Right atrium auricular region (tissue), 2 donors: ENCODE data around the gene UBE2N. TPM values are rescaled to one million over a fixed set of nuclear protein-coding genes. Genes with fewer than 3 reads are reported as not detected.

Source experiments
- DNase-seq: peaks from one replicate; pipeline ENCODE4 v3.0.0-alpha.2; 2019; ENCODE audit warnings: low spot score
- H3K27ac ChIP-seq, 2 donors: fragments of 200-600 bp; sonication (generic); 1 replicate in 1 of 2; 2 replicates in 1 of 2; pipeline ENCODE4 v1.5.1; 2016 to 2019
- H3K27me3 ChIP-seq, 2 donors: fragments of 200-600 bp; sonication (generic); one replicate each; pipeline versions ENCODE4 v1.5.1 to v1.6.0; 2017 to 2019
- H3K36me3 ChIP-seq: fragments of 200-600 bp; sonication (generic); one replicate; pipeline ENCODE4 v1.5.1; 2016
- H3K4me1 ChIP-seq, 2 donors: fragments of 200-600 bp; sonication (generic); one replicate each; pipeline versions ENCODE4 v1.5.1 to v1.6.0; 2017 to 2019
- H3K4me3 ChIP-seq, 2 donors: fragments of 200-600 bp; sonication (generic); 1 replicate in 1 of 2; 2 replicates in 1 of 2; pipeline ENCODE4 v1.5.1; 2017 to 2019; ENCODE audit warnings: mild to moderate bottlenecking in 1 of 2, moderate library complexity in 1 of 2
- H3K9me3 ChIP-seq, 2 donors: fragments of 200-600 bp; sonication (generic); one replicate each; pipeline ENCODE4 v1.5.1; 2019
- total RNA-seq, 2 donors: library from RNA; depleted of rRNA; stranded (reverse); fragments of >200 nt; gene quantifications; one replicate each; pipeline ENCODE4 v1.1.0, GENCODE V29; 2016
- TF ChIP-seq, protein P1 (sequence below), 2 donors: fragments of 200-600 bp; sonication (generic); IDR thresholded peaks; one replicate each; pipeline ENCODE4 v1.5.1; 2019; ENCODE audit warnings: antibody characterized with exemption in 2 of 2

UBE2N gene
- total RNA-seq, 2 donors from 2014 or later = 30.2 to 41.5 TPM

DNA sequence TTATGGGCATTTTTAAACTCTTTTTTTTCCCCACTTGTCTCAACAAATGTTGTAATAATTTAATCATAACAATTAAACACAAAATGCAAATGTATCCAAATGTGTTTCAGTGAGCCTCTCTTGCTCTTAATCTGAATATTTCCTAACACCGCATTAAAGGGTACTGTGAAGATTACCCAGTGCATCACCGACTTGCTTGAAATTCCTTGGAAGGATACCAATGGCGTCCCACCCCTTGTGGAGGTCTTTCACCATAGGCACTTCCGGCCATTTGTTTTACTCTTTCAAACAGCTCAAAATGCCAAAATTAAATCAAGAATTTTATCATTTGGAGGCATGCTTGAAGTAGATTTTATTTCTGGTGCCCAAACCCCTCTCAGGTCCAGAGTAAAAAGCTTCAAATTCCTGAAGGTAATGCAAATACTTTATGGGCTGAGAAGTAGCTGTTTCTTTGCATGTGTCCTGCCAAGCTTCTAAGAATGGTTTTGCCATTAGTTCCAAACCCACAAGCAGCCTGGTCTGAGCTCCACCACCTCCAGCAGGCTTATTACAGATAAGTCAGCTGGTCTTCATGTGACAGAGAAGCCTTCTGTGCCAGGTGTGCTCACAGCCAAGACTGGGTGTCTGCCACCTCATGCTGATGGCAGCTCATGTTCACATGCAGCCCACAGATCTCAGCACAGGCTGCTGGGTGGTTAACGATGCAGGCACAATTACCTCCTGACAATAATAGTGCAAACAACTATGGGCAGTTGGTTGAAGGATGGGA is 80.4 kb downstream of the UBE2N start:
- TF ChIP-seq, protein P1, sequence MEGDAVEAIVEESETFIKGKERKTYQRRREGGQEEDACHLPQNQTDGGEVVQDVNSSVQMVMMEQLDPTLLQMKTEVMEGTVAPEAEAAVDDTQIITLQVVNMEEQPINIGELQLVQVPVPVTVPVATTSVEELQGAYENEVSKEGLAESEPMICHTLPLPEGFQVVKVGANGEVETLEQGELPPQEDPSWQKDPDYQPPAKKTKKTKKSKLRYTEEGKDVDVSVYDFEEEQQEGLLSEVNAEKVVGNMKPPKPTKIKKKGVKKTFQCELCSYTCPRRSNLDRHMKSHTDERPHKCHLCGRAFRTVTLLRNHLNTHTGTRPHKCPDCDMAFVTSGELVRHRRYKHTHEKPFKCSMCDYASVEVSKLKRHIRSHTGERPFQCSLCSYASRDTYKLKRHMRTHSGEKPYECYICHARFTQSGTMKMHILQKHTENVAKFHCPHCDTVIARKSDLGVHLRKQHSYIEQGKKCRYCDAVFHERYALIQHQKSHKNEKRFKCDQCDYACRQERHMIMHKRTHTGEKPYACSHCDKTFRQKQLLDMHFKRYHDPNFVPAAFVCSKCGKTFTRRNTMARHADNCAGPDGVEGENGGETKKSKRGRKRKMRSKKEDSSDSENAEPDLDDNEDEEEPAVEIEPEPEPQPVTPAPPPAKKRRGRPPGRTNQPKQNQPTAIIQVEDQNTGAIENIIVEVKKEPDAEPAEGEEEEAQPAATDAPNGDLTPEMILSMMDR (IDR thresholded peaks at IDR 0.05) = no peak
- no peaks in the 10 kb centered on the region for H3K9me3 ChIP-seq
- H3K27ac ChIP-seq = peak overlapping the region; percentile 67 to 81
- no peak overlapping the region for H3K4me3 ChIP-seq
- DNase-seq = peak; percentile 69
- peaks cover 0 to 22% of the 10 kb centered on the region in 2 donors for H3K4me1 ChIP-seq
- H3K36me3 ChIP-seq = no peaks in the 10 kb centered on the region
- no peaks in the 10 kb centered on the region for H3K27me3 ChIP-seq

DNA sequence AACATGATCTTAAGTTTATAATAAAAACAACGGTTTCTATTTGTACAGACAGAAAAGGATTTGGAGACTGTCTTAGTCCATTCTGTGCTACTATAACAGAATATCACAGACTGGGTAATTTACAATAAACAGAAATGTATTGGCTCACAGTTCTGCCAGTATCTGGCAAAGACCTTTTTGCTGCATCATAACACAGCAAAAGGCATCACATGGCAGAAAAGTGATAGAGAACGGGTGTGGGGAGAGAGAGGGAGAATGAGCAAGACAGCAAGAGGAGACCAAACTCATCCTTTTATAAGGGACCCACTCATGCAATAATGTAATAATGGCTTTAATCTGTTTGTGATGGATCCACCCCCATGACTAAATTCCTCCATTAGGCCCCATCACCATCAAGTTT is 81.1 kb downstream of the UBE2N start:
- no peak for DNase-seq
- Histone ChIP-seq H3K36me3 (no peaks in the 10 kb centered on the region), H3K27ac (peak overlapping the region; percentile 67 to 81), H3K27me3 (no peaks in the 10 kb centered on the region), H3K9me3 (no peaks in the 10 kb centered on the region), H3K4me3 (no peak overlapping the region), H3K4me1 (peaks cover 0 to 22% of the 10 kb centered on the region in 2 donors)
- TF ChIP-seq, protein P1 (IDR thresholded peaks at IDR 0.05) = no peak

DNA sequence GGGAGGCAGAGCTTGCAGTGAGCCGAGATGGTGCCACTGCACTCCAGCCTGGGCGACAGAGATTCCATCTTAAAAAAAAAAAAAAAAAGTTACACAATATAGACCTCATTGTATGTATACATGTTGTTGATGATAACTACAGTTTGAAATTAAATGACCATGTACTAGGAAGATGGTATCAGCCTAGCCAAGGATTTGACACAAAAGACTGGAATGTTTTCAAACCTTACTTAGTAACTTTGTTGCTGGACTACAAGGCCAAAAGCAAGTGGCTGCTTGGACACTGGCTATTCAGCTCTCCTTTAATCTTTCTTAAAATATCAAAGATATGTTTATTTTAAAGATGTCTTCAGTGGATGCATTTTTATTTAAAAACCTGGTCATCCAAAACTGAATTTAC is 82.9 kb downstream of the UBE2N start:
- peak overlapping the region; percentile 15 to 81 for H3K27ac ChIP-seq
- TF ChIP-seq, protein P1 (IDR thresholded peaks at IDR 0.05) = no peak
- peaks cover 0 to 22% of the 10 kb centered on the region in 2 donors for H3K4me1 ChIP-seq

DNA sequence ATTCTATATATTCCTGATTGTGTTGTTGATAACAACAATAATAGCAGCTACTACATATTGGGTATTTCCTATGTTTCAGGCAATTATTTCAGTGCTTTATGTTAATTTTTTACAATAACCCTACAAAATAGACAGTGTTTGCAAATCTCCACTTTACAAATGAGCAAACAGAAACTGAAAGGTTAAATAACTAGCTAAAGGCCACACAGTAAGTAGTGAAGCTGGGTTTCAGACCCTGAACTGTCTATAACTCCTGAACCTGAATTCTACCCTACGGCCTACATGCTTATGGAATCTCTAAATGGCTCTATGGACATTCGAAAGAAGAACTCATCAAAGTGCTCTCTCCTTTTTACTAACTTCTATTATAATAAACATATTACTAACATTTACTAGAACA is 83.7 kb downstream of the UBE2N start:
- Histone ChIP-seq H3K36me3 (no peaks in the 10 kb centered on the region), H3K4me1 (peaks cover 0 to 22% of the 10 kb centered on the region in 2 donors), H3K9me3 (no peaks in the 10 kb centered on the region), H3K4me3 (no peak overlapping the region), H3K27me3 (no peaks in the 10 kb centered on the region), H3K27ac (peak overlapping the region in 1 of 2 donors; percentile 3)
- TF ChIP-seq, protein P1 (IDR thresholded peaks at IDR 0.05) = no peak
- no peak for DNase-seq

More for the DNA sequence above, 82.9 kb downstream of the UBE2N start:
- no peak for DNase-seq
- Histone ChIP-seq H3K4me3 (no peak overlapping the region), H3K27me3 (no peaks in the 10 kb centered on the region), H3K9me3 (no peaks in the 10 kb centered on the region), H3K36me3 (no peaks in the 10 kb centered on the region)

DNA sequence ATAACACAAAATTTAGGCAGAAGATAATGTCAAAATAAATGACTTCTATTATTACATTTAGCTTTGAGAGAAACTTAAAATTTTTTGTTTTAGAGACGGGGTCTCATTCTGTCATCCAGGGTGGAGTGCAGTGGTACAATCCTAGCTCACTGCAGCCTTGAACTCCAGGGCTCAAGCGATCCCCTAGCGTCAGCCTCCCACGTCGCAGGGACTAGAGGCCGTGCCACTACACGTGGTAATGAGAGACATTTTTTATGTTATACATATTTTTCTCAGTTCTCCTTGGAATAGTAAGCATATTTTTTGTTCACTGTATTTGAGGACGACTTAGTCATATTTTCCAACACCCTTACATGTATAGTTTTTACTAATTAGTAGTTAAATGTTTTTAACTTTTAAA is 85.5 kb downstream of the UBE2N start:
- Histone ChIP-seq H3K9me3 (no peaks in the 10 kb centered on the region), H3K4me3 (no peak overlapping the region), H3K36me3 (no peaks in the 10 kb centered on the region), H3K27ac (no peak overlapping the region), H3K27me3 (no peaks in the 10 kb centered on the region), H3K4me1 (peaks cover 0 to 15% of the 10 kb centered on the region in 2 donors)
- TF ChIP-seq, protein P1 (IDR thresholded peaks at IDR 0.05) = no peak
- no peak for DNase-seq

Other genes starting within 250 kb of the UBE2N start
- 100 to 1,000 TPM; 103 to 158 TPM for gene NUDT4, start 64.0 kb downstream of the UBE2N start, total RNA-seq
- gene MRPL42, start 25.6 kb upstream of the UBE2N start, total RNA-seq = 10 to 100 TPM; 33.9 to 57.8 TPM
- gene SOCS2, start 130.7 kb upstream of the UBE2N start, total RNA-seq = 10 to 100 TPM; 21.4 to 25.5 TPM
- 10 to 100 TPM; 56.1 to 94.8 TPM for gene CRADD, start 235.4 kb upstream of the UBE2N start, total RNA-seq